ENCODE results near the gene MLST8. TPM values are rescaled to one million over a fixed set of nuclear protein-coding genes. Genes with fewer than 3 reads are reported as not detected.

The MLST8 gene
- total and polyA plus RNA-seq, 2 of the 8 experiments (the other 6 are each of a cell fraction or from before 2014, with no cell fraction given): 67.6 to 321 TPM

DNA sequence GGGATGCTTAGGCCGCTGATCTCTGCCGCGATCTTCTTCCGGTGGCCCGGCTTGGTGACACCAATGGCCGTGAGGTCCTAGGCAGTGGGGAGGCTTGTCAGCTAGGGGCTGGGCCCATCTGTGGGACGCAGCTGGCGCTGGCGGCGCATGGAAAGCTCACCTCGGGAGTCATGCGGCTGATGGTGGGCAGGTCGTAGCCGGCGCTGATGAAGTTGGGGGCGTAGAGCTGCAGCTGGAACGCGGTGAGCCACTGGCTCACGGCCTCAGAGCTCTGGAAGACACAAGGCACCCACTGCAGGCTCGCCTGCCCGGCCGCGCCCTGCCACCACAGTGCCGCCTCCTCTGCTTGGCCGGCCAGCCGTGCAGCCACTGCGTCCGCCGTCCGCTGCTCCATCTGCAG is 21.6 kb upstream of the MLST8 start:
- H3K4me2 ChIP-seq (ENCODE audit: insufficient read depth in 1 of 2, low read depth in 2 of 2, low read length in 2 of 2): no peak overlapping the region
- H3K9ac ChIP-seq (replicated peaks in 1 of 4; ENCODE audit: extremely low read depth in 1 of 4, low read depth in 3 of 4, low read length in 3 of 4): no peak overlapping the region
- ChIA-PET POLR2A (ENCODE audit: partially characterized antibody) (interaction anchor here (0.6 to 4.9 kb wide), 10 partner anchors 9 to 158 kb away, joined by 3 to 17 read pairs (median 3); partner anchors contain the start of genes NHERF2, PGP and TRAF7), CTCF (ENCODE audit: partially characterized antibody) (interaction anchor here (0.5 to 0.8 kb wide), 2 partner anchors 11 to 128 kb away, joined by 3 to 4 read pairs; no protein-coding TSS in a partner anchor)
- peaks cover 0 to 7% (median 2%) of the 10 kb centered on the region in 4 experiments; a peak in 4 of 7 replicates for H3K4me1 ChIP-seq (replicated peaks in 1 of 4; ENCODE audit: control insufficient read depth in 3 of 4, insufficient read depth in 4 of 4, low read length in 3 of 4)
- no peaks in the 10 kb centered on the region; a peak in 1 of 7 replicates for H3K27me3 ChIP-seq (replicated peaks in 1 of 4; ENCODE audit: control insufficient read depth in 3 of 4, extremely low read depth in 1 of 4, insufficient read depth in 3 of 4, low read length in 3 of 4)
- no peak overlapping the region for H3K4me3 ChIP-seq (ENCODE audit: extremely low read depth in 1 of 4, insufficient read depth in 2 of 4, low read depth in 3 of 4, low read length in 4 of 4)
- FAIRE-seq (no peak), DNase-seq (ENCODE audit: low read depth in 1 of 2, low spot score in 2 of 2) (no peak)
- peaks cover 0 to 6% of the 10 kb centered on the region in 2 experiments for H4K20me1 ChIP-seq (replicated peaks in 1 of 2; ENCODE audit: control insufficient read depth in 1 of 2, insufficient read depth in 2 of 2, low read length in 2 of 2)
- no peak overlapping the region for H3K18ac ChIP-seq (ENCODE audit: extremely low read depth, low read length)
- peaks cover 2% of the 10 kb centered on the region; the same call in 1 of the 2 replicates for H3K23me2 ChIP-seq (ENCODE audit: low read depth, low read length)
- no peak overlapping the region for H4K5ac ChIP-seq (ENCODE audit: insufficient read length, low read depth, low read length)
- WGBS, 2 experiments (ENCODE audit: extremely low coverage in 1 of 2, insufficient coverage in 1 of 2, insufficient read length in 1 of 2, insufficient replicate concordance in 2 of 2, low coverage in 1 of 2, low lambda C conversion rate in 2 of 2, missing lambda C conversion rate in 1 of 2): 96% methylated on average over 29 of the region's 30 CpGs; no CpG with 5 or more reads in 1 of the 2 experiments
- no peak overlapping the region for H2AFZ ChIP-seq (ENCODE audit: low read length)
- H3K9me3 ChIP-seq (ENCODE audit: insufficient read depth in 2 of 2, low read depth in 1 of 2, low read length in 1 of 2): no peaks in the 10 kb centered on the region
- no peak overlapping the region for H2BK20ac ChIP-seq (ENCODE audit: low read length)
- H2BK15ac ChIP-seq (ENCODE audit: low read length): no peak overlapping the region
- peaks cover 0 to 4% (median 0%) of the 10 kb centered on the region in 4 experiments; a peak in 1 of 8 replicates for H3K36me3 ChIP-seq (ENCODE audit: control insufficient read depth in 2 of 4, insufficient read depth in 4 of 4, low read length in 3 of 4)
- H3K23ac ChIP-seq (ENCODE audit: insufficient read length): no peak overlapping the region
- H4K8ac ChIP-seq (ENCODE audit: extremely low read depth, insufficient read depth, low read length): no peak overlapping the region
- no peak overlapping the region for H2AK5ac ChIP-seq (ENCODE audit: low read depth, low read length)
- no peaks in the 10 kb centered on the region for H3K79me1 ChIP-seq (ENCODE audit: low read depth, low read length)
- H3K4ac ChIP-seq (replicated peaks; ENCODE audit: insufficient read length, low read depth, low read length): no peak overlapping the region
- H3K79me2 ChIP-seq (ENCODE audit: control insufficient read depth in 1 of 2, insufficient read depth in 2 of 2, low read length in 2 of 2): no peaks in the 10 kb centered on the region
- H4K91ac ChIP-seq (replicated peaks; ENCODE audit: insufficient read length, low read length): no peak overlapping the region
- no peak overlapping the region for H3K14ac ChIP-seq (ENCODE audit: insufficient read length)
- H3K27ac ChIP-seq (ENCODE audit: low read depth, low read length): no peak overlapping the region
- no peak overlapping the region for H2BK12ac ChIP-seq (ENCODE audit: low read depth, low read length)
- no peak overlapping the region for H2BK5ac ChIP-seq (ENCODE audit: low read depth, low read length)
- no peak overlapping the region for H2BK120ac ChIP-seq (replicated peaks; ENCODE audit: low read depth, low read length)
- no peak overlapping the region for H3K56ac ChIP-seq (replicated peaks; ENCODE audit: insufficient read length, low read depth, low read length)
- no peak for TF ChIP-seq KDM4A (IDR thresholded peaks at IDR 0.05; ENCODE audit: low read depth, low read length, severe bottlenecking)
- no peak for TF ChIP-seq SRF (IDR thresholded peaks at IDR 0.05; ENCODE audit: low read depth, low read length)
- TF ChIP-seq, protein P1, sequence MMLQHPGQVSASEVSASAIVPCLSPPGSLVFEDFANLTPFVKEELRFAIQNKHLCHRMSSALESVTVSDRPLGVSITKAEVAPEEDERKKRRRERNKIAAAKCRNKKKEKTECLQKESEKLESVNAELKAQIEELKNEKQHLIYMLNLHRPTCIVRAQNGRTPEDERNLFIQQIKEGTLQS (IDR thresholded peaks at IDR 0.05; ENCODE audit: insufficient read depth, low read depth, low read length): no peak
- no peak for TF ChIP-seq CTBP2 (IDR thresholded peaks at IDR 0.05; ENCODE audit: borderline replicate concordance, insufficient read depth, insufficient read length, low read length)
- TF ChIP-seq BACH1 (IDR thresholded peaks at IDR 0.05; ENCODE audit: low read length): no peak
- no peak for TF ChIP-seq GABPA (IDR thresholded peaks at IDR 0.05; ENCODE audit: borderline replicate concordance, insufficient read depth, low read length)
- no peak for TF ChIP-seq TAF7 (optimal IDR thresholded peaks at IDR 0.05; ENCODE audit: borderline replicate concordance, low read depth, low read length)
- TF ChIP-seq EZH2 (IDR thresholded peaks at IDR 0.05; ENCODE audit: low read depth, low read length, severe bottlenecking): no peak
- no peak for TF ChIP-seq KDM1A (IDR thresholded peaks at IDR 0.05; ENCODE audit: borderline replicate concordance, low read length)
- TF ChIP-seq, protein P2, sequence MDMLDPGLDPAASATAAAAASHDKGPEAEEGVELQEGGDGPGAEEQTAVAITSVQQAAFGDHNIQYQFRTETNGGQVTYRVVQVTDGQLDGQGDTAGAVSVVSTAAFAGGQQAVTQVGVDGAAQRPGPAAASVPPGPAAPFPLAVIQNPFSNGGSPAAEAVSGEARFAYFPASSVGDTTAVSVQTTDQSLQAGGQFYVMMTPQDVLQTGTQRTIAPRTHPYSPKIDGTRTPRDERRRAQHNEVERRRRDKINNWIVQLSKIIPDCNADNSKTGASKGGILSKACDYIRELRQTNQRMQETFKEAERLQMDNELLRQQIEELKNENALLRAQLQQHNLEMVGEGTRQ (IDR thresholded peaks at IDR 0.05; ENCODE audit: low read length): no peak
- no peak for TF ChIP-seq POLR2A (IDR thresholded peaks at IDR 0.05; ENCODE audit: control extremely low read depth in 1 of 2, low read depth in 2 of 2, low read length in 2 of 2)
- no peak for TF ChIP-seq NANOG (IDR thresholded peaks at IDR 0.05; ENCODE audit: insufficient read depth, low read depth, low read length, poor library complexity, severe bottlenecking)

Data from H1 (cell line).